GM13977 (cell line): ENCODE data around the gene SF1.

ENCODE experiments used
- DNase-seq: peaks from one replicate; pipeline ENCODE4 v3.0.0; 2012; ENCODE audit warnings: low spot score
- CTCF ChIP-seq: IDR thresholded peaks from 2 replicates; pipeline ENCODE4 v1.5.1; 2012; ENCODE audit warnings: mild to moderate bottlenecking, control low read depth; ENCODE audit not compliant: insufficient read depth; ENCODE audit errors: extremely low read depth, missing control alignments
- in situ Hi-C: fragments of 300-500 bp; cut with MboI; formaldehyde crosslinking; loops from one replicate; pipeline ENCODE4 v1.12.0; 2022; ENCODE audit warnings: low sequenced_read_pairs, low pct_unique_long_range_greater_than_20kb, mixed read lengths, inconsistent platforms; ENCODE audit not compliant: unreplicated experiment

The SF1 gene

DNA sequence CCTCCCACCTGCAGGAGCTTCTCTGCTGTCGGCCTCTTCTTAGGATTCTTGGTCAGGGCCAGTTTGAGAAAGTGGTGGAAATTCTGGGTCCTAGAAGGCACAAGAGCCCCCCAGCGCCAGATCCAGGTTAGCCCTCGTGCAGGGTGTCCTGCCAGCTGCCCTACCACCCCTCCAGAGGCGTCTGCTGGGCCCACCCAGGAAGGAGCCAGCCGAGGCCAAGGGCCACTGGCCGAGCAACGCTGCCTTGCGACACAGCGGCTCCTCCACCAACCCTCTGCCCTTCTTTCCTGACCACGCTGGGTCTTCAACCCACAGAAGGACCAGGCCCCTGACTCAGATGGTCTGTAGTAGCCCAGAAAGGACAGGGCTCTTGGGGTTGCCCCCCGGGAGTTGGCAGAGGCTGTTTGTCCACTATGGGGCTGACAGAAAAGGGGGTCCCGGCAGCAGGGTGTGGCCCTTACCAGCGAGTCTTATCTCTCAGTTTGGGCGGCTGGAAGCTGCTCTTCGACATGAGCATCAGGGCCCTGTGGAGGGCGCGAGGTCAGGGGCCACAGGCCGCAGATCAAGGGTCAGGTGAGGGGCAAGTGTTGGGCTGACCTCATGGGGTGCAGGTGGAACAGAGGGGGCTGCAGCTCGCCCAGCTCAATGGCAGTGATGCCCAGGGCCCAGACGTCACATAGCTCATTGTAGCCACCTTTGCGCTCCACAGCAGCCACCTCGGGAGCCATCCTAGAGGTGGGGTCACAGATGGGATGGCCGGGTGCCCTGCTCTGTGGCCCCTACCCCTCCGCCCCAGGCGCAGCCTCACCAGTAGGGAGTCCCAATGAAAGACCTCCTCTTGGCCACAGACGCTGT lies 22.2 kb upstream of the SF1 start:
- no peak for DNase-seq
- TF ChIP-seq CTCF = no peak
- in situ Hi-C loops = no loop called here

DNA sequence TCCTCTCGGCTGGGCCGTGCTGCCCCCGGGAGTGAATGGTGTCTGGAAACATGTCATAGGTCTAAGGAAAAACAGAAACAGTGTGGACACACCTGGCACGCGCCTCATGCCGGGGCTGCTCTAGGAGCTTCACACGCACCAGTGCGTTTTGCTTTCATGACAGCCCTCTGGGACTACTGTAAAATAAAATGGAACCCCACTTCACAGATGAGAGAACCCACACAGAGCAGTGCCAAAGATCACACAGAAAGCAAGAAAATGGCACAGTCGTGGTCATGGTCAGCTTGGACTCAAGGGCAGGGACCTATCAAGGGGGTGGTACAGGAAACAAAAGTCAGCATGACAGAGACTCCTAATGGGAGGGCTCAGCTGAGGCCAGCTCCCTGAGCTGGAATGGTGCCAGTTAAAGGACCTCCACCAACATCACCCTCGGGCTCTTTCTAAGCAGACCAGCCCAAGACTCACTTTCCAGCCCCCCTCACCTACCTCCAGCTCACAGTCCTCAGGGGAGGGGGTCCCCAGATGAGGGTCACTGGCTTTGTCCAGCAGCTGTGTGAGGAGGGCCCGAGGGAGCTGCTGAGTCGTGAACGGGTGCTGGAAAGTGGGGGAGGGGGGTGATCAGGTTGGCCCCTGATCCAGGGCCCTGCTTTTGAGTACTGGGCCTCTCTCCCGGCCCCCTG lies 21.4 kb upstream of the SF1 start:
- in situ Hi-C loops = no loop called here
- no peak for TF ChIP-seq CTCF
- DNase-seq = no peak

DNA sequence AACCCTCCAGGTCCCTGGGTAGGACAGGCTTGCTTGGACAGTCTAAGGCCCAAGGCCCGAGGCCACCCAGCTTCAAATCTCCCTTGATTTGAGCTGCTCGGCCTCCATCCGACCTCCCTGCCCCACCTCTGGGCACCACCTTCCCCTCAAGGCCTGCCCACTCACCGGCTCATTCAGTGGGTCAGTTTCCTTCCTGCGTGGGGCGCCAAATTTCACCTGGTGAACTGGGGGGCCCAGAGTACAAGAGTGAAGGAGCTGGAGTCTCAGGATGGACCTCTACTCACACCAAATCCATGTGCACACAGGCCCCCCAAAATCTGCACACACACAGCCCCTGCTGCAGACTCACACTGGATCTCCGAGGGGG lies 20.9 kb upstream of the SF1 start:
- in situ Hi-C loops = no loop called here
- DNase-seq = no peak
- TF ChIP-seq CTCF = no peak

- no peak for DNase-seq
- in situ Hi-C loops = no loop called here
- no peak for TF ChIP-seq CTCF
Measured at GRCh38 chr11:64796757-64797541, 18.6 kb upstream of the SF1 start.

DNA sequence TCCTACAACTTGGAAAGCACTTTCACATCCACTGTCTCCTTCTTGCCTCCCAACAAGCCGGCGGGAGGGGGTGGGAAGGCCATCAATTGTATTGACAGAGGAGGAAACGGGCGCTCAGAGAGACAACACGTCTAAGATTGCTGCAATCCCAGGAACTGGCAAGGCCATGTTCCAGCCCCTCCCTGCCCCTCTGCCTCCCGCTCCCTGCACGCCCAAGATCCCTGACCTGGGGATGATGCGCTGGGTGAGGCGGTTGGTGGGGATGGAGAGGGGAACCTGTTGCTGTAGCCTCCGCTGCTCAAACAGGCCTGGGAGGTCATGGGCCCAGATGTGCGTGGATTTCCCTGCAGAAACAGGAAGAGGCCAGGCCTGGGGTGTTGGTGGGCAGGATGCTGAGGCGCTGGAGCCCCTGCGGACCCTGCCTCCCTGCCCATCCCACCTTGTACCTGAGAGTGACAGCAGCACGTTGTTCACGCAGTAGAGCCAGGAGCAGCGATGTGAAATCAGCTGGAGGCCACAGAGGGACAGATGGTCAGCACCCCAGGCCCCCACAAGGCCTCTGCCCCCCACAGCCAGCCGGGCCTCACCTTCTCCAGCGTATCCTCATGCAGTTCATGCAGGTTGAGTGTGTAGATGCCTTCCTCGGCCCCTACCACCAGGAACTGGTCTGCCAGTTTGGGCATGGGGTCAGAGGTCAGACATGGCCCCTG lies 17.9 kb upstream of the SF1 start:
- TF ChIP-seq CTCF = no peak
- in situ Hi-C loops = no loop called here
- no peak for DNase-seq

GRCh38 chr11:64794526-64794925 lies 16.2 kb upstream of the SF1 start:
- no peak for TF ChIP-seq CTCF
- in situ Hi-C loops = no loop called here
- DNase-seq = no peak
